K562 (cell line): Measurements from ENCODE around the gene FCHO1.

ENCODE experiments used
- EZH2 ChIP-seq: IDR thresholded peaks from 2 replicates; pipeline ENCODE4 v1.6.1; 2012; ENCODE audit warnings: low read depth, mild to moderate bottlenecking, inconsistent platforms, low read length, borderline replicate concordance
- MECOM ChIP-seq: fragments of 250-450 bp; sonication (Bioruptor Pico); IDR thresholded peaks from 2 replicates; pipeline ENCODE4 v1.8.0; 2022; ENCODE audit warnings: inconsistent platforms
- NR3C1 ChIP-seq: sonication (generic); formaldehyde crosslinking; IDR thresholded peaks from 2 replicates; pipeline ENCODE4 v1.8.1; 2022; ENCODE audit warnings: missing genetic modification reagents
- POLR2AphosphoS5 ChIP-seq: IDR thresholded peaks from 2 replicates; pipeline ENCODE4 v1.6.1; 2011; ENCODE audit warnings: mild to moderate bottlenecking, low read depth, low read length, moderate library complexity; ENCODE audit not compliant: control insufficient read depth, insufficient read depth
- SP1 ChIP-seq: sonication (generic); formaldehyde crosslinking; IDR thresholded peaks from 2 replicates; pipeline ENCODE4 v1.8.1; 2022; ENCODE audit warnings: mild to moderate bottlenecking, missing genetic modification reagents
- TAF7 ChIP-seq: fragments of 450-650 bp; IDR thresholded peaks from 2 replicates; pipeline ENCODE4 v1.6.1; 2016; ENCODE audit warnings: missing genetic modification characterization, missing compliant biosample characterization
- TF ChIP-seq, protein P1 (sequence below), 3 experiments: IDR thresholded peaks in 2 of 3; conservative IDR thresholded peaks in 1 of 3; 2 replicates each; pipeline ENCODE4 v1.5.1; 2011 to 2012; ENCODE audit warnings: low read length in 3 of 3, mild to moderate bottlenecking in 3 of 3, control low read depth in 2 of 3, improper control_type of control experiment in 1 of 3, inconsistent platforms in 1 of 3, low read depth in 1 of 3, mixed read lengths in 1 of 3, moderate library complexity in 1 of 3; ENCODE audit not compliant: insufficient read depth in 2 of 3
- TF ChIP-seq, protein P2 (sequence below): fragments of 450-650 bp; IDR thresholded peaks from 2 replicates; pipeline ENCODE4 v1.6.1; 2016; ENCODE audit warnings: low read depth, mild to moderate bottlenecking, moderate library complexity
- TF ChIP-seq, protein P3 (sequence below): fragments of 200-800 bp; sonication (Bioruptor generic); IDR thresholded peaks from 2 replicates; pipeline ENCODE4 v1.6.1; 2017; ENCODE audit warnings: missing genetic modification characterization, missing compliant biosample characterization
- TF ChIP-seq, protein P4 (sequence below), 2 experiments: fragments of 450-650 bp; IDR thresholded peaks; 2 replicates each; pipeline ENCODE4 v1.6.1; 2016
- TF ChIP-seq, protein P5 (sequence below): fragments of 250-450 bp; sonication (Bioruptor Pico); IDR thresholded peaks from 2 replicates; pipeline ENCODE4 v1.5.0; 2022; ENCODE audit warnings: mild to moderate bottlenecking
- TF ChIP-seq, protein P6 (sequence below): fragments of 450-650 bp; IDR thresholded peaks from 2 replicates; pipeline ENCODE4 v1.6.1; 2018; ENCODE audit not compliant: partially characterized antibody

DNA sequence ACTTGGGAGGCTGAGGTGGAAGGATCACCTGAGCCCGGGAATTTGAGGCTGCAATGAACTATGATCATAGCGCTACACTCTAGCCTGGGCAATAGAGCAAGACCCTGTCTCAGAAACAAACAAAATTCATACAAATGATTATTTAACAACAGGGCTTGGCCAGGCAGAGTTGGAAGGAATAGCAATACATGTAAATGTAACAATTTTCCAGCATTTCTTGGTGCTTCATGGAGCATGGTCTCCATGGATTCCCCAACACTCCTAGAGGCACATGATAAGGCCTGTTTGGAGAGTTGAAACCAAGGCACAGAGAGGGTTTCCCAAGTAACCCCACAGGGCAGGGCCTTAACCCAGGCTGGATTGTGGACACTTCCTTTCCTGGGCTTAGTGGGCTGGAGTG is 59.8 kb downstream of the FCHO1 start:
- TF ChIP-seq, protein P1, sequence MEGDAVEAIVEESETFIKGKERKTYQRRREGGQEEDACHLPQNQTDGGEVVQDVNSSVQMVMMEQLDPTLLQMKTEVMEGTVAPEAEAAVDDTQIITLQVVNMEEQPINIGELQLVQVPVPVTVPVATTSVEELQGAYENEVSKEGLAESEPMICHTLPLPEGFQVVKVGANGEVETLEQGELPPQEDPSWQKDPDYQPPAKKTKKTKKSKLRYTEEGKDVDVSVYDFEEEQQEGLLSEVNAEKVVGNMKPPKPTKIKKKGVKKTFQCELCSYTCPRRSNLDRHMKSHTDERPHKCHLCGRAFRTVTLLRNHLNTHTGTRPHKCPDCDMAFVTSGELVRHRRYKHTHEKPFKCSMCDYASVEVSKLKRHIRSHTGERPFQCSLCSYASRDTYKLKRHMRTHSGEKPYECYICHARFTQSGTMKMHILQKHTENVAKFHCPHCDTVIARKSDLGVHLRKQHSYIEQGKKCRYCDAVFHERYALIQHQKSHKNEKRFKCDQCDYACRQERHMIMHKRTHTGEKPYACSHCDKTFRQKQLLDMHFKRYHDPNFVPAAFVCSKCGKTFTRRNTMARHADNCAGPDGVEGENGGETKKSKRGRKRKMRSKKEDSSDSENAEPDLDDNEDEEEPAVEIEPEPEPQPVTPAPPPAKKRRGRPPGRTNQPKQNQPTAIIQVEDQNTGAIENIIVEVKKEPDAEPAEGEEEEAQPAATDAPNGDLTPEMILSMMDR (IDR thresholded peaks at IDR 0.05 in 2 of 3, conservative IDR thresholded peaks at IDR 0.05 in 1 of 3; ENCODE audit: insufficient read depth in 2 of 3, low read depth in 1 of 3, low read length in 3 of 3), result no peak
- TF ChIP-seq SP1 (CRISPR knock-in tag), result no peak
- no peak for TF ChIP-seq MECOM (CRISPR knock-in tag)
- no peak for TF ChIP-seq NR3C1 (CRISPR knock-in tag)
- no peak for TF ChIP-seq EZH2
- no peak for TF ChIP-seq TAF7 (tag)
- TF ChIP-seq, protein P2, sequence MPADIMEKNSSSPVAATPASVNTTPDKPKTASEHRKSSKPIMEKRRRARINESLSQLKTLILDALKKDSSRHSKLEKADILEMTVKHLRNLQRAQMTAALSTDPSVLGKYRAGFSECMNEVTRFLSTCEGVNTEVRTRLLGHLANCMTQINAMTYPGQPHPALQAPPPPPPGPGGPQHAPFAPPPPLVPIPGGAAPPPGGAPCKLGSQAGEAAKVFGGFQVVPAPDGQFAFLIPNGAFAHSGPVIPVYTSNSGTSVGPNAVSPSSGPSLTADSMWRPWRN, result no peak
- TF ChIP-seq, protein P3, sequence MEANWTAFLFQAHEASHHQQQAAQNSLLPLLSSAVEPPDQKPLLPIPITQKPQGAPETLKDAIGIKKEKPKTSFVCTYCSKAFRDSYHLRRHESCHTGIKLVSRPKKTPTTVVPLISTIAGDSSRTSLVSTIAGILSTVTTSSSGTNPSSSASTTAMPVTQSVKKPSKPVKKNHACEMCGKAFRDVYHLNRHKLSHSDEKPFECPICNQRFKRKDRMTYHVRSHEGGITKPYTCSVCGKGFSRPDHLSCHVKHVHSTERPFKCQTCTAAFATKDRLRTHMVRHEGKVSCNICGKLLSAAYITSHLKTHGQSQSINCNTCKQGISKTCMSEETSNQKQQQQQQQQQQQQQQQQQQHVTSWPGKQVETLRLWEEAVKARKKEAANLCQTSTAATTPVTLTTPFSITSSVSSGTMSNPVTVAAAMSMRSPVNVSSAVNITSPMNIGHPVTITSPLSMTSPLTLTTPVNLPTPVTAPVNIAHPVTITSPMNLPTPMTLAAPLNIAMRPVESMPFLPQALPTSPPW (CRISPR knock-in tag), result no peak
- TF ChIP-seq, protein P4, sequence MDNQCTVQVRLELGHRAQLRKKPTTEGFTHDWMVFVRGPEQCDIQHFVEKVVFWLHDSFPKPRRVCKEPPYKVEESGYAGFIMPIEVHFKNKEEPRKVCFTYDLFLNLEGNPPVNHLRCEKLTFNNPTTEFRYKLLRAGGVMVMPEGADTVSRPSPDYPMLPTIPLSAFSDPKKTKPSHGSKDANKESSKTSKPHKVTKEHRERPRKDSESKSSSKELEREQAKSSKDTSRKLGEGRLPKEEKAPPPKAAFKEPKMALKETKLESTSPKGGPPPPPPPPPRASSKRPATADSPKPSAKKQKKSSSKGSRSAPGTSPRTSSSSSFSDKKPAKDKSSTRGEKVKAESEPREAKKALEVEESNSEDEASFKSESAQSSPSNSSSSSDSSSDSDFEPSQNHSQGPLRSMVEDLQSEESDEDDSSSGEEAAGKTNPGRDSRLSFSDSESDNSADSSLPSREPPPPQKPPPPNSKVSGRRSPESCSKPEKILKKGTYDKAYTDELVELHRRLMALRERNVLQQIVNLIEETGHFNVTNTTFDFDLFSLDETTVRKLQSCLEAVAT (IDR thresholded peaks at IDR 0.05), result no peak
- TF ChIP-seq, protein P5, sequence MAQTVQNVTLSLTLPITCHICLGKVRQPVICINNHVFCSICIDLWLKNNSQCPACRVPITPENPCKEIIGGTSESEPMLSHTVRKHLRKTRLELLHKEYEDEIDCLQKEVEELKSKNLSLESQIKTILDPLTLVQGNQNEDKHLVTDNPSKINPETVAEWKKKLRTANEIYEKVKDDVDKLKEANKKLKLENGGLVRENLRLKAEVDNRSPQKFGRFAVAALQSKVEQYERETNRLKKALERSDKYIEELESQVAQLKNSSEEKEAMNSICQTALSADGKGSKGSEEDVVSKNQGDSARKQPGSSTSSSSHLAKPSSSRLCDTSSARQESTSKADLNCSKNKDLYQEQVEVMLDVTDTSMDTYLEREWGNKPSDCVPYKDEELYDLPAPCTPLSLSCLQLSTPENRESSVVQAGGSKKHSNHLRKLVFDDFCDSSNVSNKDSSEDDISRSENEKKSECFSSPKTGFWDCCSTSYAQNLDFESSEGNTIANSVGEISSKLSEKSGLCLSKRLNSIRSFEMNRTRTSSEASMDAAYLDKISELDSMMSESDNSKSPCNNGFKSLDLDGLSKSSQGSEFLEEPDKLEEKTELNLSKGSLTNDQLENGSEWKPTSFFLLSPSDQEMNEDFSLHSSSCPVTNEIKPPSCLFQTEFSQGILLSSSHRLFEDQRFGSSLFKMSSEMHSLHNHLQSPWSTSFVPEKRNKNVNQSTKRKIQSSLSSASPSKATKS, result no peak
- TF ChIP-seq, protein P6, sequence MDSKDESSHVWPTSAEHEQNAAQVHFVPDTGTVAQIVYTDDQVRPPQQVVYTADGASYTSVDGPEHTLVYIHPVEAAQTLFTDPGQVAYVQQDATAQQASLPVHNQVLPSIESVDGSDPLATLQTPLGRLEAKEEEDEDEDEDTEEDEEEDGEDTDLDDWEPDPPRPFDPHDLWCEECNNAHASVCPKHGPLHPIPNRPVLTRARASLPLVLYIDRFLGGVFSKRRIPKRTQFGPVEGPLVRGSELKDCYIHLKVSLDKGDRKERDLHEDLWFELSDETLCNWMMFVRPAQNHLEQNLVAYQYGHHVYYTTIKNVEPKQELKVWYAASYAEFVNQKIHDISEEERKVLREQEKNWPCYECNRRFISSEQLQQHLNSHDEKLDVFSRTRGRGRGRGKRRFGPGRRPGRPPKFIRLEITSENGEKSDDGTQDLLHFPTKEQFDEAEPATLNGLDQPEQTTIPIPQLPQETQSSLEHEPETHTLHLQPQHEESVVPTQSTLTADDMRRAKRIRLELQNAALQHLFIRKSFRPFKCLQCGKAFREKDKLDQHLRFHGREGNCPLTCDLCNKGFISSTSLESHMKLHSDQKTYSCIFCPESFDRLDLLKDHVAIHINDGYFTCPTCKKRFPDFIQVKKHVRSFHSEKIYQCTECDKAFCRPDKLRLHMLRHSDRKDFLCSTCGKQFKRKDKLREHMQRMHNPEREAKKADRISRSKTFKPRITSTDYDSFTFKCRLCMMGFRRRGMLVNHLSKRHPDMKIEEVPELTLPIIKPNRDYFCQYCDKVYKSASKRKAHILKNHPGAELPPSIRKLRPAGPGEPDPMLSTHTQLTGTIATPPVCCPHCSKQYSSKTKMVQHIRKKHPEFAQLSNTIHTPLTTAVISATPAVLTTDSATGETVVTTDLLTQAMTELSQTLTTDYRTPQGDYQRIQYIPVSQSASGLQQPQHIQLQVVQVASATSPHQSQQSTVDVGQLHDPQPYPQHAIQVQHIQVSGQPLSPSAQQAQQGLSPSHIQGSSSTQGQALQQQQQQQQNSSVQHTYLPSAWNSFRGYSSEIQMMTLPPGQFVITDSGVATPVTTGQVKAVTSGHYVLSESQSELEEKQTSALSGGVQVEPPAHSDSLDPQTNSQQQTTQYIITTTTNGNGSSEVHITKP, result no peak
- no peak for TF ChIP-seq POLR2AphosphoS5
